GM12875 (cell line): ENCODE measurements around the gene GPR18.
A peak's percentile ranks its signal among the peaks of the same experiment; 100 is the strongest.

ENCODE experiments used
- H3K4me3 ChIP-seq: one replicate; pipeline ENCODE4 v1.5.1; 2011; ENCODE audit warnings: low read depth, low read length, control low read depth
- TF ChIP-seq, protein P1 (sequence below): IDR thresholded peaks from 2 replicates; pipeline ENCODE4 v1.5.1; 2011; ENCODE audit warnings: low read depth, mild to moderate bottlenecking, control low read depth, inconsistent platforms, low read length, moderate library complexity, borderline replicate concordance; ENCODE audit not compliant: insufficient read depth

Gene GPR18

GRCh38 chr13:99268822-99269221 is 10.6 kb upstream of the GPR18 start:
- TF ChIP-seq, protein P1, sequence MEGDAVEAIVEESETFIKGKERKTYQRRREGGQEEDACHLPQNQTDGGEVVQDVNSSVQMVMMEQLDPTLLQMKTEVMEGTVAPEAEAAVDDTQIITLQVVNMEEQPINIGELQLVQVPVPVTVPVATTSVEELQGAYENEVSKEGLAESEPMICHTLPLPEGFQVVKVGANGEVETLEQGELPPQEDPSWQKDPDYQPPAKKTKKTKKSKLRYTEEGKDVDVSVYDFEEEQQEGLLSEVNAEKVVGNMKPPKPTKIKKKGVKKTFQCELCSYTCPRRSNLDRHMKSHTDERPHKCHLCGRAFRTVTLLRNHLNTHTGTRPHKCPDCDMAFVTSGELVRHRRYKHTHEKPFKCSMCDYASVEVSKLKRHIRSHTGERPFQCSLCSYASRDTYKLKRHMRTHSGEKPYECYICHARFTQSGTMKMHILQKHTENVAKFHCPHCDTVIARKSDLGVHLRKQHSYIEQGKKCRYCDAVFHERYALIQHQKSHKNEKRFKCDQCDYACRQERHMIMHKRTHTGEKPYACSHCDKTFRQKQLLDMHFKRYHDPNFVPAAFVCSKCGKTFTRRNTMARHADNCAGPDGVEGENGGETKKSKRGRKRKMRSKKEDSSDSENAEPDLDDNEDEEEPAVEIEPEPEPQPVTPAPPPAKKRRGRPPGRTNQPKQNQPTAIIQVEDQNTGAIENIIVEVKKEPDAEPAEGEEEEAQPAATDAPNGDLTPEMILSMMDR, result no peak

DNA sequence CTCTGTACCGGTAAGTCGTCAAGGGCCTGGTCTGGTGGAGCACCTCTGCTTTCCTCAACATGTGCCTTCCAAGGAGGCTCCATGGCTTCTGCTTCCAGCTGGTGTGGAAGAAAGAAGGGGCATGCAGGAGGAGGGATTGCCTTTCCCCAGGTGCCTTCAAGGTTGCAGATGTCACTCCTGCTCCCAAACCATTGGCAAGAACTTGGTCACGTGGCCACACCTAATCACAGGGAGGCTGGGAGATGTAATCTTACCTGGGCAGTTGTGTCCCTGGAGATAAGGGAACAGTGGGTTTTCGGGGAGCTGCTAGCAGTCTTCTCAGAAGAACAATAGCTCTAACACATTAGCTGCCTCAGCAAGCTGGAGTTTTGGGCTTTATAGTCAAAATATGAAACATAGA is 9.7 kb upstream of the GPR18 start:
- TF ChIP-seq, protein P1, result no peak

More at GRCh38 chr13:99268822-99269221, 10.6 kb upstream of the GPR18 start:
- no peak overlapping the region for H3K4me3 ChIP-seq

DNA sequence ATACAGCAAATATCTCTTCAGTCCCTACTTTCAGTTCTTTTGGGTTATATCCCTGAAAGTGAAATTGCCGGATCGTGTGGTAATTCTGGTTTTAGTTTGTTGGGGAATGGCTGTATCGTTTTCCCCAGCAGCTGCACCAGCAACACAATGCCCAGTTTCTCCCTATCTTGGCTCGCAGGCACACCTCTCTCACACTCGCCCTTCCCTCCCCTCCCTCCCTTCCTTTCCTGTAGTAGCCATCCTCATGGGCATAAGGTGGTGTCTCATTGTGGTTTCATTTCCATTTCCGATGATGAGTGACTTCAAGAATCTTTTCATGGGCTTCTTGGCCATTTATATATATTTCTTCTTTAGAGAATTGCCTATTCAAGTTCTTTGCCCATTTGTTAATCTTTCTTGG is 8.6 kb upstream of the GPR18 start:
- TF ChIP-seq, protein P1, result no peak
- no peak overlapping the region for H3K4me3 ChIP-seq

More for the DNA sequence above, 9.7 kb upstream of the GPR18 start:
- no peak overlapping the region for H3K4me3 ChIP-seq

DNA sequence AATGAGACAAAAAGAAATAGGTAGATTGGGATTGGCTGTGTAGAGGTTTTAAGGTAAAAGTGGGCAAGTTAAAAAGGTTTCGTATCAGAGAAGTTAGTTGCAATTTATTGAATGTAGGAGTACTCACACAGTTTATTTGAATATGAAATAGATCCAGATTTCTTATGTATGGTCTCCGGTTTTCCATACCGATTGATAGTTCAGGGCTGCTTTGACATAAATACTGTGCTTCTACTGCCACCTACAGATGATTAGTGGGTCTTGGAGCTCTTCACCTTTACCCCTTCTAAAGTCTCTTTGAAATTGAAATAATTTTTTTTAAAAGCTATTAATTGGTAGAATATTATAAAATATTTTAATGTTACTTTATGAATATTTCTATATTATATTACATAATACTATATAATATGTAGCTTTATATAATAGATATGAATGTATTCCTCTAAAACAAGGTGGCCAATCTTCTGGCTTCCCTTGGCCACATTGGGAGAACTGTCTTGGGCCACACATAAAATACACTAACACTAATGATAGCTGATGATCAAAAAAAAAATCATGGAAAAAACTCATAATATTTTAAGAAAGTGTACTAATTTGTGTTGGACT is 7.7 kb upstream of the GPR18 start:
- H3K4me3 ChIP-seq, result no peak overlapping the region
- TF ChIP-seq, protein P1, result peak; percentile 35; the same call in 1 of the 2 replicates

GRCh38 chr13:99265162-99265800 is 7.1 kb upstream of the GPR18 start:
- TF ChIP-seq, protein P1, result no peak
- no peak overlapping the region for H3K4me3 ChIP-seq

- no peak overlapping the region for H3K4me3 ChIP-seq
- TF ChIP-seq, protein P1, result no peak
These were observed 5.9 kb upstream of the GPR18 start for GRCh38 chr13:99264051-99264450.
